GM12874 (cell line): Measurements from ENCODE around the gene PTPN2.

Source experiments
- TF ChIP-seq, protein P1 (sequence below): IDR thresholded peaks from 2 replicates; pipeline ENCODE4 v1.5.1; 2011; ENCODE audit warnings: low read depth, mild to moderate bottlenecking, control low read depth, low read length, moderate library complexity; ENCODE audit not compliant: insufficient read depth

PTPN2 gene

DNA sequence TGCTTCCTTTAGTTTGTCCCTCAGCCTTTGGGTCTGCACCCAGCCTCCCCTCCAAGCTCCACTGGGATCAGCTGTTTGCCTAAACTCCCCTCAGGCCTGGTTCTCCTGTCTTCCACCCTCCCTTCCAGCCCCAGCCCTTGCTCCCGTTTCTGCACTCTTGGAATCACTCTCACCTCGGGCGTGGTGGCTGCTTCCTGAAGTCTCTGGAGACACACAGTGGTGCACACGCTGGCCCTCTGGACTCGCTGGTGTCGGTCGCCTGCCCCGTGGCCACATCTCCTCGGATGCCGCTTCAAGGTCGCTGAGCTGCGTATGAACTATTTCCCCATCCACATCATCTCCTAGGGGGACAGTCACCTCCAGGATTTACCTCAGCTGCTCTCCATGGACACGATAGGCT lies 134.9 kb downstream of the PTPN2 start:
- TF ChIP-seq, protein P1, sequence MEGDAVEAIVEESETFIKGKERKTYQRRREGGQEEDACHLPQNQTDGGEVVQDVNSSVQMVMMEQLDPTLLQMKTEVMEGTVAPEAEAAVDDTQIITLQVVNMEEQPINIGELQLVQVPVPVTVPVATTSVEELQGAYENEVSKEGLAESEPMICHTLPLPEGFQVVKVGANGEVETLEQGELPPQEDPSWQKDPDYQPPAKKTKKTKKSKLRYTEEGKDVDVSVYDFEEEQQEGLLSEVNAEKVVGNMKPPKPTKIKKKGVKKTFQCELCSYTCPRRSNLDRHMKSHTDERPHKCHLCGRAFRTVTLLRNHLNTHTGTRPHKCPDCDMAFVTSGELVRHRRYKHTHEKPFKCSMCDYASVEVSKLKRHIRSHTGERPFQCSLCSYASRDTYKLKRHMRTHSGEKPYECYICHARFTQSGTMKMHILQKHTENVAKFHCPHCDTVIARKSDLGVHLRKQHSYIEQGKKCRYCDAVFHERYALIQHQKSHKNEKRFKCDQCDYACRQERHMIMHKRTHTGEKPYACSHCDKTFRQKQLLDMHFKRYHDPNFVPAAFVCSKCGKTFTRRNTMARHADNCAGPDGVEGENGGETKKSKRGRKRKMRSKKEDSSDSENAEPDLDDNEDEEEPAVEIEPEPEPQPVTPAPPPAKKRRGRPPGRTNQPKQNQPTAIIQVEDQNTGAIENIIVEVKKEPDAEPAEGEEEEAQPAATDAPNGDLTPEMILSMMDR: no peak

DNA sequence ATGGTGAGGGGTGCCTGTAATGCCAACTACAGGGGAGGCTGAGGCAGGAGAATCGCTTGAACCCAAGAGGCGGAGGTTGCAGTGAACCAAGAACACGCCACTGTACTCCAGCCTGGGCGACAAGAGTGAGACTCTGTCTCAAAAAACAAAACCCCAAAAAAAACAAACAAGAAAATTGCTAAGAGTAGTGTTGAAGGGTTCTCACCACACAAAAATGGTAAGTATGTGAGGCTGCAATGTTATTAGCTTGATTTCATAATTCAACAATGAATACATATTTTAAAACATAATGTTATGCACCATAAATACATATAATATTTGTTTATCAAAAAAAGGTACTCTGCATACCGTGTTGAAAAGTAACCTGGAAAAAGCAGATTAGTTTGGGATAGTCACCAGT lies 135.4 kb downstream of the PTPN2 start:
- TF ChIP-seq, protein P1: no peak

DNA sequence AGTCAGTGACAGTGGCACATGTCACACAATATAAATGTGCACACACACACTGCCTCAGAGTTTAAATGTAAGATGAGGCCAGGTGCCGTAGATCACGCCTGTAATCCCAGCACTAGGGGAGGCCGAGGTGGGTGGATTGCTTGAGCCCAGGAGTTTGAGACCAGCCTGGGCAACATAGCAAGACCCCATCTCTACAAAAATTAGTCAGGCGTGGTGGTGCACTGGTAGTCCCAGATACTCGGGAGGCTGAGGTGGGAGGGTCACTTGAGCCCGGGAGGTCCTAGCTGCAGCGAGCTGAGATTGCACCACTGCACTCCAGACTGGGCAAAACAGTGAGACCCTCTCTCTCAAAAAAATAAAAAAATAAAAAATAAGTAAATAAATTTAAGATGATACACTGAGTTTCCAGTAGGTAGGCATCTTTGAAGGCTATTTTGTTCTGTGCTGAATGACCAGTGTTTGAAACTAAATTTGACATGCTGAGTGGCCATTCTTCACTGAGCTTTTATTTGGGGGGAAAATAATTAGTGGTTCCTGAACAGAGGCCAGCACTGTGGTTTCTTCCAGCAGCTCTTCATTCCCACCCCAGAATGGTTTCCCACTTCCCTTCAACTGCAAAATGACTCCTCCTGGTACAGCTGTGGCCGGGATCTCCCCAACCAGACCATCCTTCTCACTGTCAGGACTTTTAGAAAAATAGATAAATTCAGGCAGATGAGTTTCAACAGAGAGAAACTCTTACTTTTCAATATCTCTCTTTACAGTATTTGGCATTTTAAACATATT lies 136.3 kb downstream of the PTPN2 start:
- TF ChIP-seq, protein P1: no peak

DNA sequence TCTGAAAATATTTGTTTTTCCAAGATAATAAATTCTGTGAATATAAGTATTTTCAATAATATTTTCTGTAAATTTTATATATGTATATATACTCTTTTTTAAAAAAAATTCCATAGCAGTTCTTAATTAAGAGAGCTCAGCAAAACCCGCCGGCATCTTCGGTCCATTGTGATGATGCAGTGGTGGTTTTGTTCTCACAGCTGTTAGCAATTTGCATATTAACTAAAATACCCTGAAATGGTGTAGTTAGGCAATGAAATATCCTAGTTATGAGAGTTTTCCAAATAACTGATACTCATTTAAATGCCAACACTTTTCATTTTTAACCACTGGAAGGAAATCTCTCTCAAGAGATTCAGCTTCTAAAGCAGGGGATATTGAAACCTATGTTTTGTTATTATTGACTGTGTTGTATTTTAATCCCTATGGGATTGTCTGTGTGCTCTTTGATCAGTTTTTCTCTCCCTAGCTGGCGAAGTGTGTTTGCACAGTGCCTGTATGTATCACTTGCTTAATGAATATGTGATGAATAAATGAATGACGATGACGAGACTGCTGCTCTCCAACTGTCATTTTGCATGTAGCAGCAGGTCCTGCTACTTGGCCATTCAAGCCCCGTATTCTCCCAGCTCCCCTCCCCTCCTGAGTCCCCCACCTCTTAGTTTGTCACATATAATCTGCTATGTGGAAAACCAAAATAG lies 138.8 kb downstream of the PTPN2 start:
- TF ChIP-seq, protein P1: no peak

DNA sequence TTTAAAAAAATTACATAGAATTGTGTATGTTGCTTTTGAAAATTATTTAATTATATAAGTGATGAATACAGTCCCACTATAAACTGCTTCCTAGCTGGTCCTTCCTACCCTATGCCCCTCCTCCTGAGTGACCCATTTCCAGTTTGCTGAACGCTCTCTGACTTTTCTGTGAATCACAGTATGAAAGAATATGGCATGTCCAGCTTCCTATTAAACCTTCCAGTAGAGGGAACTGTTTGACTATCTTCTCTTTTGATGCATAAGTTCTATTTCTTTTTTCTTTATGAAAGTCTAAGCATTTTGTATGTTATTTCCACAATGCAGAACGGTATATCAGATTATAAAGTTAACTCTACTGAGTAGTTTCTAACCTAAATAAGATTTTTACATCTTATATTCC lies 139.9 kb downstream of the PTPN2 start:
- TF ChIP-seq, protein P1: peak; percentile 18; the same call in 1 of the 2 replicates

DNA sequence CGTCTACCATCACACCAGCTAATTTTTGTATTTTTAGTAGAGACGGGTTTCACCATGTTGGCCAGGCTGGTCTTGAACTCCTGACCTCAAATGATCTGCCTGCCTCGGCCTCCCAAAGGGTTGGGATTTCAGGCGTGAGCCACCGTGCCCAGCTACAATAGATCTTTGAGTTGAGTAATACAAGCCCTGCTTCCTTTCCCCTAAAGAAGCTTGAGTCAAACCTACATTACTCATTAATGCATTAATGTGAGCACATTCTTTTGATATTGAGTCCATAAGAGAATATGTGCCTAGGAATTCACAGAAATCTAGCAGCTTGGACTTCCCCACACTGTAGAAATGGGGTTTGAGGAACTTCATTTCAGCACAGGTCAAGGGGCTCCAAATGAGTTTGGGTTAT lies 141.6 kb downstream of the PTPN2 start:
- TF ChIP-seq, protein P1: no peak
